Heart right ventricle (tissue), 16 donors: Measurements from ENCODE around the gene SEC61A1. TPM values are rescaled to one million over a fixed set of nuclear protein-coding genes. Genes with fewer than 3 reads are reported as not detected.

Source experiments
- ATAC-seq, 8 donors: fragments of 200-7000 bp; cut with Tn5 transposase; one replicate each; pipeline ENCODE4 v1.9.1; 2020; ENCODE audit warnings: mild to moderate bottlenecking in 8 of 8, moderate library complexity in 8 of 8, moderate number of reproducible peaks in 1 of 8
- DNase-seq, 2 donors: peaks; one replicate each; pipeline ENCODE4 v3.0.0-alpha.2; 2020
- H3K27ac ChIP-seq, 10 donors: fragments of 200-600 bp; sonication (generic) in 2 of 10; one replicate each; pipeline versions ENCODE4 v1.5.0 to v1.8.0; 2020 to 2022; ENCODE audit warnings: mild to moderate bottlenecking in 3 of 10
- H3K27me3 ChIP-seq, 7 donors: fragments of 200-600 bp; one replicate each; pipeline ENCODE4 v1.8.0; 2021 to 2022; ENCODE audit warnings: mild to moderate bottlenecking in 2 of 7
- H3K36me3 ChIP-seq, 9 donors: fragments of 200-600 bp; sonication (generic) in 1 of 9; one replicate each; pipeline versions ENCODE4 v1.5.0 to v1.8.0; 2020 to 2022; ENCODE audit warnings: mild to moderate bottlenecking in 2 of 9
- H3K4me1 ChIP-seq, 9 donors: fragments of 200-600 bp; sonication (generic) in 1 of 9; one replicate each; pipeline versions ENCODE4 v1.5.0 to v1.8.0; 2020 to 2022; ENCODE audit warnings: mild to moderate bottlenecking in 4 of 9
- H3K4me3 ChIP-seq, 10 donors: fragments of 200-600 bp; sonication (generic) in 2 of 10; one replicate each; pipeline versions ENCODE4 v1.5.0 to v1.8.0; 2020 to 2022; ENCODE audit warnings: mild to moderate bottlenecking in 7 of 10, moderate library complexity in 2 of 10
- H3K9me3 ChIP-seq, 11 donors: fragments of 200-600 bp in 10 of 11; sonication (generic) in 2 of 11; one replicate each; pipeline versions ENCODE4 v1.5.0 to v1.8.0; 2013 to 2022; ENCODE audit warnings: mild to moderate bottlenecking in 2 of 11, control low read depth in 1 of 11, moderate library complexity in 1 of 11
- WGBS, 2 donors: extraction: QIAGEN DNeasy Blood & Tissue Kit; methylation state at CpG; one replicate each; pipeline ENCODE4 v1.1.7; 2013; ENCODE audit warnings: inconsistent platforms in 1 of 2; 5-methylcytosine and 5-hydroxymethylcytosine counted together
- intact Hi-C, 10 donors: fragments of 100-400 bp; cut with DNase I; formaldehyde crosslinking; loops; one replicate each; pipeline versions ENCODE4 v1.11.1 to v1.14.2; 2022
- polyA plus RNA-seq, 2 donors: library from polyadenylated mRNA; stranded (reverse); fragments of 200-250 nt; gene quantifications; one replicate each; pipeline ENCODE4 v1.2.3, GENCODE V29; 2013
- total RNA-seq, 10 donors: library from RNA; stranded (reverse); fragmentation: NEBNext Ultra II Directional in 3 of 10; extraction: Animal tissue kit (Norgen Biotek cat#: 25700) in 3 of 10; gene quantifications; one replicate each; pipeline versions ENCODE4 v1.2.1 to v1.2.4, GENCODE V29; 2021 to 2023
- TF ChIP-seq, protein P1 (sequence below), 9 donors: fragments of 200-600 bp; sonication (generic) in 2 of 9; IDR thresholded peaks; one replicate each; pipeline versions ENCODE4 v1.5.0 to v1.8.0; 2021 to 2022; ENCODE audit warnings: antibody characterized with exemption in 9 of 9, mild to moderate bottlenecking in 5 of 9, moderate library complexity in 1 of 9
- donor health status: Arrhythmogenic right ventricular cardiomyopathy.
- donor health status: ischemic (EF 13 %, LVEDD 7.1; RV severe dilation, severe dysfunction).
- donor health status: healthy with polysubstance abuse.
- donor health status: DM: no; HTN: yes; CAD: no.
- donor health status: DM: no; HTN: no; CAD: no.
- donor health status: ischemic (EF 25% LVEDD 6.9; RV normal size, moderate dysfunction).
- donor health status: ischemic (EF 25% LVEDD 5.7; RV mildly dilated, moderate dysfunction).
- donor health status: healthy.
- donor health status: DM: yes; HTN: yes; CAD: no.
- donor health status: Ischemic cardiomyopathy.
- donor health status: ischemic (EF 35%, LVEDD 5.7; RV mildly dilated, moderate dysfunction).
- donor health status: nonischemic (EF 11% LVEDD 7.7; RV severe dilation, severe dysfunction).
- donor health status: DM: yes; HTN: yes; CAD: no.
- donor health status: PGD.
- donor health status: ischemic (EF 29% LVEDD 5.4; RV normal size, mild dysfunction).
- donor health status: nonischemic (EF 23%, LVEDD 6.1; RV moderate dilation, normal function).

The SEC61A1 gene
- total and polyA plus RNA-seq, 12 donors = 41.0 to 131 (median 62.1) TPM

- peaks cover 0 to 8% (median 0%) of the 10 kb centered on the region in 9 donors for H3K4me1 ChIP-seq
- H3K9me3 ChIP-seq = no peaks in the 10 kb centered on the region
- intact Hi-C loops = loop anchor here in 1 of 10 donors (5.0 kb wide), 1 partner anchor 1982 kb away; the partner anchor contains the start of gene SLC41A3
- WGBS, 2 donors = 85 to 94% methylated on average over 2 of the region's 2 CpGs
- no peak overlapping the region for H3K27ac ChIP-seq
- TF ChIP-seq, protein P1, sequence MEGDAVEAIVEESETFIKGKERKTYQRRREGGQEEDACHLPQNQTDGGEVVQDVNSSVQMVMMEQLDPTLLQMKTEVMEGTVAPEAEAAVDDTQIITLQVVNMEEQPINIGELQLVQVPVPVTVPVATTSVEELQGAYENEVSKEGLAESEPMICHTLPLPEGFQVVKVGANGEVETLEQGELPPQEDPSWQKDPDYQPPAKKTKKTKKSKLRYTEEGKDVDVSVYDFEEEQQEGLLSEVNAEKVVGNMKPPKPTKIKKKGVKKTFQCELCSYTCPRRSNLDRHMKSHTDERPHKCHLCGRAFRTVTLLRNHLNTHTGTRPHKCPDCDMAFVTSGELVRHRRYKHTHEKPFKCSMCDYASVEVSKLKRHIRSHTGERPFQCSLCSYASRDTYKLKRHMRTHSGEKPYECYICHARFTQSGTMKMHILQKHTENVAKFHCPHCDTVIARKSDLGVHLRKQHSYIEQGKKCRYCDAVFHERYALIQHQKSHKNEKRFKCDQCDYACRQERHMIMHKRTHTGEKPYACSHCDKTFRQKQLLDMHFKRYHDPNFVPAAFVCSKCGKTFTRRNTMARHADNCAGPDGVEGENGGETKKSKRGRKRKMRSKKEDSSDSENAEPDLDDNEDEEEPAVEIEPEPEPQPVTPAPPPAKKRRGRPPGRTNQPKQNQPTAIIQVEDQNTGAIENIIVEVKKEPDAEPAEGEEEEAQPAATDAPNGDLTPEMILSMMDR (IDR thresholded peaks at IDR 0.05) = no peak
- peaks cover 0 to 100% (median 81%) of the 10 kb centered on the region in 9 donors for H3K36me3 ChIP-seq
- DNase-seq (no peak), ATAC-seq (no peak)
- H3K27me3 ChIP-seq = no peaks in the 10 kb centered on the region
- no peak overlapping the region for H3K4me3 ChIP-seq
Measured at GRCh38 chr3:128063865-128064264, 11.6 kb downstream of the SEC61A1 start.

GRCh38 chr3:128064962-128065361 is 12.7 kb downstream of the SEC61A1 start:
- no peak overlapping the region for H3K27ac ChIP-seq
- H3K4me1 ChIP-seq = no peaks in the 10 kb centered on the region
- peaks cover 0 to 100% (median 84%) of the 10 kb centered on the region in 9 donors for H3K36me3 ChIP-seq
- no peak overlapping the region for H3K4me3 ChIP-seq
- DNase-seq (no peak), ATAC-seq (no peak)
- TF ChIP-seq, protein P1 (IDR thresholded peaks at IDR 0.05) = no peak
- H3K27me3 ChIP-seq = no peaks in the 10 kb centered on the region
- intact Hi-C loops = loop anchor here in 1 of 10 donors (5.0 kb wide), 1 partner anchor 1983 kb away; the partner anchor contains the start of gene SLC41A3
- H3K9me3 ChIP-seq = no peaks in the 10 kb centered on the region
- WGBS, 2 donors = 92 to 93% methylated on average over 6 of the region's 6 CpGs

- intact Hi-C loops = no loop called here
- DNase-seq (no peak), ATAC-seq (no peak)
- TF ChIP-seq, protein P1 (IDR thresholded peaks at IDR 0.05) = no peak
- Histone ChIP-seq H3K36me3 (peaks cover 7 to 100% (median 82%) of the 10 kb centered on the region in 9 donors), H3K27ac (no peak overlapping the region), H3K4me3 (no peak overlapping the region), H3K4me1 (no peaks in the 10 kb centered on the region), H3K27me3 (no peaks in the 10 kb centered on the region), H3K9me3 (no peaks in the 10 kb centered on the region)
- 89 to 95% methylated on average over 4 of the region's 4 CpGs for WGBS, 2 donors
Measured at GRCh38 chr3:128066114-128066513, 13.9 kb downstream of the SEC61A1 start.

DNA sequence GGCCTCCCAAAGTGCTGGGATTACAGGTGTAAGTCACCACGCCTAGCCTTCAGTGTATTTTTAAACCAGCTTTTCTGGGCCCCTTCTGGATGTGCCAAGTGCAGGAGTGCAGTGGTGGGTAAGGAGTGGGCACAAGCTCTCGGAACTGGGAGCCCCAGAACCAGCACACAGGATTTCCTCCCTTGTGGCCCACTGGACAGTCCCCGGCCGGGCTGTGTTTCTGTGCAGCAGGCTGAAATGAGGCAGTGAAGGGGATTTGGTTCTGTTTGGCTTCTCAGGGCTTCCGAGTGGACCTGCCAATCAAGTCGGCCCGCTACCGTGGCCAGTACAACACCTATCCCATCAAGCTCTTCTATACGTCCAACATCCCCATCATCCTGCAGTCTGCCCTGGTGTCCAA is 14.4 kb downstream of the SEC61A1 start:
- H3K36me3 ChIP-seq = peaks cover 7 to 100% (median 77%) of the 10 kb centered on the region in 9 donors
- ATAC-seq (no peak), DNase-seq (no peak)
- TF ChIP-seq, protein P1 (IDR thresholded peaks at IDR 0.05) = no peak
- intact Hi-C loops = no loop called here
- H3K9me3 ChIP-seq = no peaks in the 10 kb centered on the region
- 93 to 94% methylated on average over 9 of the region's 9 CpGs for WGBS, 2 donors
- H3K4me1 ChIP-seq = peaks cover 0 to 4% (median 0%) of the 10 kb centered on the region in 9 donors
- H3K27me3 ChIP-seq = no peaks in the 10 kb centered on the region
- H3K4me3 ChIP-seq = no peak overlapping the region
- H3K27ac ChIP-seq = no peak overlapping the region
